Measurements from ENCODE around the gene CARMIL3. TPM values are rescaled to one million over a fixed set of nuclear protein-coding genes. Genes with fewer than 3 reads are reported as not detected.

CARMIL3 gene
- total RNA-seq = under 1 TPM; 0.50 to 0.65 TPM

GRCh38 chr14:24051789-24052655, at the start of gene CARMIL3:
Gene CARMIL3 (plus strand): TSS chr14:24052009. CDS start chr14:24052154, 145 bp downstream.

DNA sequence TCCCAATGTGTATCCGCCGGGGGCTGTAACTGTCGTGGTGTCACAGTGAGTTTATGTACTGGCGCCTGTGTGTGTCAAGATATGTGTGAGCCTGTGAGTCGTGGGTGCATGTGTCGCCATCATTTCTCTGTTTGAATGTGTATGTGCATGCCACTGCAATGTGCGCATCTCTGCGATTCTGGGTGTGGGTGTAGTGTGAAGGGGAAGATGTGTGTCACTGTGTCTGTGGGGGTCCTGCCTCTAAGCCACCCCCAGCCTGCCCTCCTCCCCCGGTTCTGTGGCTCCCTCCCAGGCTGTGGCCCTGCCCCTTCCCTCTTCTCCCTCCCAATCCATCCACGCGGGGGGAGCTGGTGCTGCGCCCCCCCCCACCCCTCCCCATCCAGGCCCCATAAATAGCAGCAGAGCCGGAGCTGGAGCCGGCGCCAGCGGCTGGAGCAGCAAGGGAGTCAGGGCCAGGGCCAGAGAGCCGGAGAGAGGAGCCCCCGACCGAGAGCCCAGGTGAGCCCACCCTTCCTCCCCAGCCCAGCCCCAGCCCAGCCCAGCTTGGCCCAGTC, 19.4 kb downstream of the CARMIL3 start, which contains the start of gene CPNE6:
Gene CPNE6, plus strand, starts transcription at position 419 of the 554 bp plus-strand sequence. CDS start 1,375 bp downstream, outside the sequence.

GRCh38 chr14:24093901-24094840, 42.4 kb downstream of the CARMIL3 start, which contains the start of gene PCK2:
Gene PCK2 (plus strand): TSS chr14:24094311. CDS start chr14:24094406, 95 bp downstream.

GRCh38 chr14:24114532-24115421, 63.0 kb downstream of the CARMIL3 start, which contains the start of the genes DCAF11 and NRL:
Gene DCAF11 (plus strand): TSS chr14:24114777. CDS start chr14:24115595, 818 bp downstream.
Gene NRL (minus strand): TSS chr14:24114949. CDS start chr14:24082848, 32,101 bp downstream.

Other genes with a start within 250 kb of the CARMIL3 start
- 10 to 100 TPM; 18.3 to 19.6 TPM for gene DHRS4, start 98.2 kb upstream of the CARMIL3 start, total RNA-seq
- 10 to 100 TPM; 18.7 to 20.6 TPM for gene DHRS4L2, start 63.1 kb upstream of the CARMIL3 start, total RNA-seq
- not detected for gene CPNE6, start 19.6 kb downstream of the CARMIL3 start, total RNA-seq
- 10 to 100 TPM; 53.5 to 54.5 TPM for gene PCK2, start 42.3 kb downstream of the CARMIL3 start, total RNA-seq
- 100 to 1,000 TPM; 101 TPM for gene DCAF11, start 62.8 kb downstream of the CARMIL3 start, total RNA-seq
- 1 to 10 TPM; 3.0 to 3.1 TPM for gene NRL, start 62.9 kb downstream of the CARMIL3 start, total RNA-seq
- gene FITM1, start 78.7 kb downstream of the CARMIL3 start, total RNA-seq = 1 to 10 TPM; 1.4 to 1.5 TPM
- 100 to 1,000 TPM; 453 to 473 TPM for gene PSME1, start 84.2 kb downstream of the CARMIL3 start, total RNA-seq
- 10 to 100 TPM; 30.9 to 34.8 TPM for gene EMC9, start 89.6 kb downstream of the CARMIL3 start, total RNA-seq
- gene PSME2, start 94.6 kb downstream of the CARMIL3 start, total RNA-seq = 100 to 1,000 TPM; 386 to 389 TPM
- gene RNF31, start 95.5 kb downstream of the CARMIL3 start, total RNA-seq = 100 to 1,000 TPM; 108 to 111 TPM
- gene IRF9, start 109.3 kb downstream of the CARMIL3 start, total RNA-seq = 100 to 1,000 TPM; 223 to 232 TPM
- gene REC8, start 120.1 kb downstream of the CARMIL3 start, total RNA-seq = 10 to 100 TPM; 48.9 to 49.8 TPM
- 10 to 100 TPM; 42.4 to 43.3 TPM for gene IPO4, start 136.8 kb downstream of the CARMIL3 start, total RNA-seq
- gene TM9SF1, start 143.4 kb downstream of the CARMIL3 start, total RNA-seq = 10 to 100 TPM; 32.2 to 32.3 TPM
- gene TSSK4, start 153.7 kb downstream of the CARMIL3 start, total RNA-seq = under 1 TPM; 0.34 to 0.60 TPM
- 10 to 100 TPM; 85.1 to 89.0 TPM for gene CHMP4A, start 161.5 kb downstream of the CARMIL3 start, total RNA-seq
- 10 to 100 TPM; 16.0 to 17.1 TPM for gene MDP1, start 164.1 kb downstream of the CARMIL3 start, total RNA-seq
- gene NEDD8, start 180.4 kb downstream of the CARMIL3 start, total RNA-seq = 100 to 1,000 TPM; 164 to 175 TPM
- gene GMPR2, start 180.9 kb downstream of the CARMIL3 start, total RNA-seq = 10 to 100 TPM; 67.8 to 70.1 TPM
- gene TINF2, start 190.6 kb downstream of the CARMIL3 start, total RNA-seq = 100 to 1,000 TPM; 120 to 130 TPM
- 1 to 10 TPM; 3.3 to 4.5 TPM for gene TGM1, start 211.2 kb downstream of the CARMIL3 start, total RNA-seq
- 10 to 100 TPM; 42.3 to 44.3 TPM for gene RABGGTA, start 219.6 kb downstream of the CARMIL3 start, total RNA-seq
- gene DHRS1, start 247.8 kb downstream of the CARMIL3 start, total RNA-seq = 10 to 100 TPM; 32.0 to 36.6 TPM
- gene NOP9, start 247.8 kb downstream of the CARMIL3 start, total RNA-seq = 10 to 100 TPM; 30.7 to 30.9 TPM

All from activated naive CD4-positive, alpha-beta T cell treated with anti-CD3 and anti-CD28 coated beads, Interleukin-2, amount 10 ng/mL, durations not matched to agents 5 hours and 36 hours (primary cell).